NCI-H2227 (cell line): Measurements from ENCODE around the gene AHI1.

ENCODE experiments used
- DNase-seq: peaks from one replicate; lab custom pipeline; 2025; ENCODE audit not compliant: unreplicated experiment; lab: John Stamatoyannopoulos, UW

AHI1 gene

GRCh38 chr6:135236319-135236718 is 261.2 kb downstream of the AHI1 start:
- DNase-seq = no peak

GRCh38 chr6:135235716-135236115 is 261.8 kb downstream of the AHI1 start:
- no peak for DNase-seq

GRCh38 chr6:135234492-135234780 is 263.1 kb downstream of the AHI1 start:
- no peak for DNase-seq

DNA sequence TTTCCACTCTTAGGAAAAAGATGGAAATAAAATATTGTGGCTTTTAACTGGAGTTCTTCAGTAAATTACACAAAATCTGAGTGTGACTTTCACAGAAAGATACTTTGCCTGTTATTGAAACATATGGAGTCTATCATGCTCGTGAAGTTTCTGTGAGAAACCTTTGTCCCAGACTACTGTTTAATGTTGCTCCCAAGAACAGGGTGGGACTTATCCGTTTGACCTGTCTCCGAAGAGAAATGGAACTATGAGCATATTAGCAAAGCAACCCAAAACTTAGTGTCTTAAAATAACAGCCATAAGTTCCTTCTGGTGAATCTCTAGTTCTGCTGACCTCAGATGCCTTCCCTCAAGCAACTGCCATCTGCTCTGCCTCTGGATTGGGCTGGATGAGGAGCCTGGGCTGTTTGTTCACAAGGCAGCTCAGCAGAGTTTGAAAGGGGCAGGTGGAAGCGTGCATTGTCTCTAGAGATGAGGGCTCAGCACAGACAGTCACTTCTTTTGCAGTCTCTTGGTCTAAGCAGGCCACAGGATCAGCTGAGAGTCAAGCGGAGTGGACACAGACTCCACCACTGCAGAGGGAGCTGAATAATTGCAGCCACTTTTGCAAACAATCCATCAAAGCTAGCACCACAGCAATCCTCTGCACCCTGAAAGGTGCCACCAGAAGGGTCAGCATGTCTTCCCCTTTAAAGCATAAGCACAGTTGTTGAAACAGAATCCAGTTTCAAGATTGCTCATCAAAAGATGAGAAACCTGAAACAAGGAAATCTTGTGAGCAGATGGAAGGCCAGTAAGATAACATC is 263.7 kb downstream of the AHI1 start:
- no peak for DNase-seq
